RWPE2 (cell line): Measurements from ENCODE around the gene LDLRAD4.

Experiments used
- ATAC-seq: fragments of 200-7000 bp; cut with Tn5 transposase; 3 replicates; pipeline ENCODE4 v1.9.1; 2021; ENCODE audit warnings: low read depth
- DNase-seq: peaks from one replicate; pipeline ENCODE4 v3.0.0-alpha.2; 2020; ENCODE audit warnings: low spot score
- H3K27ac ChIP-seq: fragments of 450-650 bp; 2 replicates; pipeline ENCODE4 v1.5.1; 2017; ENCODE audit warnings: mild to moderate bottlenecking; ENCODE audit not compliant: poor library complexity, severe bottlenecking
- H3K27me3 ChIP-seq: fragments of 250-450 bp; sonication (Bioruptor Pico); 2 replicates; pipeline ENCODE4 v1.5.1; 2021; ENCODE audit warnings: mild to moderate bottlenecking, moderate library complexity; ENCODE audit not compliant: insufficient read depth, poor library complexity, severe bottlenecking
- H3K36me3 ChIP-seq: fragments of 250-450 bp; sonication (Bioruptor Pico); 2 replicates; pipeline ENCODE4 v1.5.1; 2020; ENCODE audit warnings: low read depth, mild to moderate bottlenecking, moderate library complexity
- H3K4me1 ChIP-seq: fragments of 250-450 bp; sonication (Bioruptor Pico); 2 replicates; pipeline ENCODE4 v1.5.1; 2021; ENCODE audit warnings: mild to moderate bottlenecking, moderate library complexity; ENCODE audit not compliant: insufficient read depth, poor library complexity, severe bottlenecking
- H3K4me3 ChIP-seq: fragments of 250-450 bp; sonication (Bioruptor Pico); 2 replicates; pipeline ENCODE4 v1.5.1; 2021; ENCODE audit warnings: mild to moderate bottlenecking, moderate library complexity; ENCODE audit not compliant: severe bottlenecking
- H3K9me3 ChIP-seq: fragments of 250-450 bp; sonication (Bioruptor Pico); 2 replicates; pipeline ENCODE4 v1.5.1; 2021; ENCODE audit warnings: mild to moderate bottlenecking, moderate library complexity; ENCODE audit not compliant: severe bottlenecking
- CTCF ChIP-seq: fragments of 450-650 bp; IDR thresholded peaks from one replicate; pipeline ENCODE4 v1.5.1; 2017; ENCODE audit warnings: mild to moderate bottlenecking, moderate library complexity; ENCODE audit not compliant: poor library complexity, severe bottlenecking

LDLRAD4 gene

GRCh38 chr18:13464432-13465123 is 246.0 kb downstream of the LDLRAD4 start:
- Histone ChIP-seq H3K36me3 (no peaks in the 10 kb centered on the region), H3K4me3 (no peak overlapping the region), H3K4me1 (no peaks in the 10 kb centered on the region), H3K9me3 (no peaks in the 10 kb centered on the region), H3K27ac (no peak overlapping the region), H3K27me3 (no peaks in the 10 kb centered on the region)
- no peak for TF ChIP-seq CTCF
- DNase-seq, result no peak
- ATAC-seq, result no peak

GRCh38 chr18:13465124-13465446 is 246.5 kb downstream of the LDLRAD4 start:
- no peak for TF ChIP-seq CTCF
- no peaks in the 10 kb centered on the region for H3K27me3 ChIP-seq
- H3K36me3 ChIP-seq, result no peaks in the 10 kb centered on the region
- no peak for ATAC-seq
- no peaks in the 10 kb centered on the region for H3K4me1 ChIP-seq
- H3K4me3 ChIP-seq, result no peak overlapping the region
- H3K9me3 ChIP-seq, result no peaks in the 10 kb centered on the region
- DNase-seq, result no peak
- H3K27ac ChIP-seq, result no peak overlapping the region

- Histone ChIP-seq H3K27me3 (no peaks in the 10 kb centered on the region), H3K9me3 (no peaks in the 10 kb centered on the region), H3K27ac (no peak overlapping the region), H3K4me3 (no peak overlapping the region), H3K36me3 (no peaks in the 10 kb centered on the region), H3K4me1 (no peaks in the 10 kb centered on the region)
- TF ChIP-seq CTCF, result no peak
- ATAC-seq (no peak), DNase-seq (no peak)
Measured at GRCh38 chr18:13465476-13465875, 246.9 kb downstream of the LDLRAD4 start.

- no peaks in the 10 kb centered on the region for H3K27me3 ChIP-seq
- H3K27ac ChIP-seq, result no peak overlapping the region
- ATAC-seq (no peak), DNase-seq (no peak)
- no peaks in the 10 kb centered on the region for H3K36me3 ChIP-seq
- H3K9me3 ChIP-seq, result no peaks in the 10 kb centered on the region
- H3K4me3 ChIP-seq, result no peak overlapping the region
- no peak for TF ChIP-seq CTCF
- no peaks in the 10 kb centered on the region for H3K4me1 ChIP-seq
Measured at GRCh38 chr18:13470516-13471197, 252.1 kb downstream of the LDLRAD4 start.
